K562 (cell line): ENCODE data around the gene TEX28. TPM values are rescaled to one million over a fixed set of nuclear protein-coding genes. Genes with fewer than 3 reads are reported as not detected.

Source experiments
- ATAC-seq: fragments of 200-7000 bp; cut with Tn5 transposase; 3 replicates; pipeline ENCODE4 v1.9.1; 2020; ENCODE audit warnings: moderate library complexity
- BruUV-seq: library from RNA; stranded (reverse); fragments of 400-500 nt; replicated peaks from 2 replicates; lab custom pipeline; 2021; lab: Mats Ljungman, UMichigan
- CTCF ChIA-PET: fragments of 300-600 bp; formaldehyde crosslinking; extraction: SDS; loops from one replicate; lab custom pipeline; 2021; ENCODE audit warnings: low intra/inter-chr PET ratio; lab: Yijun Ruan, JAX
- POLR2A ChIA-PET: fragments of 300-600, 350-650 bp; sonication (Branson Sonifier 250); formaldehyde crosslinking; extraction: SDS; loops from one replicate; lab custom pipeline; 2021; ENCODE audit warnings: antibody characterized with exemption, inconsistent platforms; lab: Yijun Ruan, JAX
- DNase-seq, 4 experiments: peaks; one replicate each; pipeline versions ENCODE4 v3.0.0 to v3.0.0-alpha.2; 2011 to 2018; ENCODE audit warnings: low spot score in 3 of 4, mixed read lengths in 3 of 4; ENCODE audit errors: extremely low read depth in 1 of 4
- FAIRE-seq: peaks from 2 replicates; lab custom pipeline; 2011; peaks lifted over from hg19 to GRCh38; lab: Jason Lieb, UNC
- H2AFZ ChIP-seq: 2 replicates; pipeline ENCODE4 v1.6.0; 2011; ENCODE audit warnings: low read depth, low read length, control low read depth, inconsistent platforms
- H3K27ac ChIP-seq: fragments of 200-600 bp; 3 replicates; pipeline ENCODE4 v1.8.0; 2011; ENCODE audit warnings: low read depth, mild to moderate bottlenecking, control low read depth, inconsistent platforms, low read length, moderate library complexity, mixed read lengths; ENCODE audit errors: extremely low read depth
- H3K27me3 ChIP-seq, 2 experiments: fragments of 300-600 bp in 1 of 2; 2 replicates in 1 of 2; 3 replicates in 1 of 2; pipeline versions ENCODE4 v1.6.0 to v1.8.0; 2011; ENCODE audit warnings: inconsistent platforms in 2 of 2, low read length in 2 of 2, mild to moderate bottlenecking in 1 of 2, mixed read lengths in 1 of 2, moderate library complexity in 1 of 2; ENCODE audit not compliant: control insufficient read depth in 2 of 2, insufficient read depth in 2 of 2
- H3K36me3 ChIP-seq: fragments of 300-600 bp; 3 replicates; pipeline ENCODE4 v1.8.0; 2011; ENCODE audit warnings: mild to moderate bottlenecking, low read length, inconsistent platforms; ENCODE audit not compliant: control insufficient read depth, insufficient read depth
- H3K4me1 ChIP-seq, 2 experiments: fragments of 200-600 bp in 1 of 2; replicated peaks in 1 of 2; 2 replicates in 1 of 2; 3 replicates in 1 of 2; pipeline versions ENCODE4 v1.5.1 to v1.8.0; 2011; ENCODE audit warnings: inconsistent platforms in 2 of 2, low read length in 2 of 2, mild to moderate bottlenecking in 1 of 2, mixed read lengths in 1 of 2, moderate library complexity in 1 of 2; ENCODE audit not compliant: control insufficient read depth in 2 of 2, insufficient read depth in 2 of 2
- H3K4me2 ChIP-seq: 2 replicates; pipeline ENCODE4 v1.6.1; 2011; ENCODE audit warnings: low read length, control low read depth, inconsistent platforms, mixed read lengths; ENCODE audit not compliant: insufficient read depth
- H3K4me3 ChIP-seq: fragments of 200-600 bp; sonication (generic), shearing (Covaris generic); 2 replicates; pipeline ENCODE4 v1.5.1; 2016; ENCODE audit warnings: control low read depth, inconsistent platforms
- H3K79me2 ChIP-seq: fragments of 200-600 bp; 3 replicates; pipeline ENCODE4 v1.8.0; 2011; ENCODE audit warnings: low read length, inconsistent platforms; ENCODE audit not compliant: control insufficient read depth, insufficient read depth
- H3K9ac ChIP-seq, 2 experiments: 2 replicates each; pipeline versions ENCODE4 v1.6.0 to v1.6.1; 2011; ENCODE audit warnings: low read depth in 2 of 2, low read length in 2 of 2, control low read depth in 1 of 2, inconsistent platforms in 1 of 2, mild to moderate bottlenecking in 1 of 2, mixed read lengths in 1 of 2; ENCODE audit not compliant: insufficient read depth in 1 of 2
- H3K9me1 ChIP-seq: one replicate; pipeline ENCODE4 v1.6.0; 2011; ENCODE audit warnings: inconsistent platforms, mild to moderate bottlenecking, low read length, moderate library complexity; ENCODE audit not compliant: control insufficient read depth, insufficient read depth
- H3K9me3 ChIP-seq: replicated peaks from 2 replicates; pipeline ENCODE4 v1.5.1; 2011; ENCODE audit warnings: low read depth, low read length, inconsistent platforms; ENCODE audit not compliant: control insufficient read depth, insufficient read depth
- H4K20me1 ChIP-seq: replicated peaks from 2 replicates; pipeline ENCODE4 v1.6.1; 2011; ENCODE audit warnings: low read length, inconsistent platforms, mixed read lengths; ENCODE audit not compliant: control insufficient read depth, insufficient read depth
- BHLHE40 ChIP-seq: IDR thresholded peaks from 2 replicates; pipeline ENCODE4 v1.6.1; 2011; ENCODE audit warnings: low read length, improper control_type of control experiment
- CBX1 ChIP-seq: sonication (generic); IDR thresholded peaks from 2 replicates; pipeline ENCODE4 v1.6.1; 2016; ENCODE audit warnings: antibody characterized with exemption, low read depth, mild to moderate bottlenecking
- HNRNPH1 ChIP-seq: fragments of 200-400 bp; formaldehyde crosslinking; optimal IDR thresholded peaks from 2 replicates; pipeline ENCODE3; 2017; ENCODE audit warnings: low read depth, mild to moderate bottlenecking, low read length, moderate library complexity
- RREB1 ChIP-seq: fragments of 250-450 bp; sonication (Bioruptor Pico); IDR thresholded peaks from 2 replicates; pipeline ENCODE4 v1.4.0; 2020
- ZBTB12 ChIP-seq: fragments of 250-450 bp; sonication (Bioruptor Pico); IDR thresholded peaks from 2 replicates; pipeline ENCODE4 v1.4.0; 2020
- ZNF507 ChIP-seq: conservative IDR thresholded peaks from 2 replicates; pipeline ENCODE4 v1.6.1; 2017; ENCODE audit warnings: missing genetic modification characterization, missing compliant biosample characterization
- ZNF699 ChIP-seq: fragments of 250-450 bp; sonication (Bioruptor Pico); IDR thresholded peaks from 2 replicates; pipeline ENCODE4 v1.8.0; 2021; ENCODE audit warnings: mild to moderate bottlenecking, moderate library complexity; ENCODE audit not compliant: insufficient replicate concordance
- ZSCAN29 ChIP-seq: fragments of 450-650 bp; IDR thresholded peaks from 2 replicates; pipeline ENCODE4 v1.6.1; 2017
- WGBS: fragments of 100-300 bp; shearing (Covaris generic); methylation state at CpG from one replicate; pipeline ENCODE4 v1.1.6; 2016; ENCODE audit warnings: low coverage, mixed read lengths; ENCODE audit not compliant: insufficient coverage; ENCODE audit errors: missing lambda C conversion rate; 5-methylcytosine and 5-hydroxymethylcytosine counted together
- in situ Hi-C: fragments of 300-500 bp; cut with MboI; formaldehyde crosslinking; loops from 4 replicates; pipeline ENCODE4 v1.15.0; 2018; ENCODE audit warnings: inconsistent platforms, mixed read lengths
- intact Hi-C: fragments of 100-400 bp; cut with micrococcal nuclease; formaldehyde crosslinking; loops from 2 replicates; pipeline ENCODE4 v1.14.2; 2022
- polyA plus RNA-seq, 8 experiments: library from polyadenylated mRNA; depleted of rRNA in 4 of 8; stranded (reverse) in 5 of 8; unstranded in 3 of 8; fragments of >200 nt; fragmentation: Nextera tagmentation in 2 of 8; fragmentation: Illumina TruSeq in 1 of 8; extraction: Ambion mirVana in 2 of 8; extraction: Trizol in 1 of 8; gene quantifications; 2 replicates each; pipeline versions ENCODE4 v1.2.1 to v1.2.3, GENCODE V29; 2011 to 2014; ENCODE audit warnings: inconsistent platforms in 1 of 8, missing spikeins in 1 of 8
- total RNA-seq, 7 experiments: library from RNA; depleted of rRNA in 6 of 7; stranded (reverse); fragments of >200 nt in 6 of 7; fragmentation: Illumina TruSeq in 2 of 7; extraction: Trizol in 2 of 7; gene quantifications; 2 replicates each; pipeline versions ENCODE4 v1.2.1 to v1.2.3, GENCODE V29; 2011 to 2021; ENCODE audit warnings: low replicate concordance in 1 of 7
- TF ChIP-seq, protein P1 (sequence below): fragments of 250-450 bp; sonication (Bioruptor Pico); IDR thresholded peaks from 2 replicates; pipeline ENCODE4 v1.8.0; 2022; ENCODE audit warnings: moderate library complexity, mild to moderate bottlenecking, inconsistent platforms
- TF ChIP-seq, protein P2 (sequence below): fragments of 450-650 bp; IDR thresholded peaks from 2 replicates; pipeline ENCODE4 v1.7.1; 2018; ENCODE audit warnings: mild to moderate bottlenecking, low read depth; ENCODE audit not compliant: partially characterized antibody
- TF ChIP-seq, protein P3 (sequence below): IDR thresholded peaks from 2 replicates; pipeline ENCODE4 v1.6.1; 2016; ENCODE audit warnings: missing genetic modification characterization, missing compliant biosample characterization

Gene TEX28
- total and polyA plus RNA-seq, 9 of the 15 experiments (the other 6 are each of a cell fraction or from before 2014, with no cell fraction given) = not detected

DNA sequence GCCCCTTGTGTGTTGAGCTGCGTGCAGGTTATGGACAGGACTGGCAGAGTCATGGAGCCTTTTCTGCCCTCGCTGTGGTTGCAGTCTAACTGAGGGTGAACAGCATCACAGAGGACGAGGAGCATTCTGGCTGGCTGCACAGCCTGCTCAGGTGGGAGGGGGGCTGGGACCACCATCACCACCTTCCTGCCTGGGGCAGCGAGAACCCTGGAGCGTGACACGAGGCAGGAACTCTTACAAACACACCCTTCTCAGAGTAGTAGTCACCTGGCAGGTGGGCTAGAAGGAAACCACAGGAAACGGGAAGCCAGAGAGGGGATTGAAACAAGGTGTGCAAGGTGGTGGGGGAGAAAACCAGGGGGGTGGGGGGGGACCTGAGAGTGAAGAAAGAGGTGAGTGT lies 26.2 kb upstream of the TEX28 start:
- H3K36me3 ChIP-seq = no peaks in the 10 kb centered on the region
- 17% methylated on average over 3 of the region's 7 CpGs for WGBS
- POLR2A ChIA-PET = interaction anchor here (1.0 kb wide), 1 partner anchor 9 kb away, joined by 3 read pairs; no protein-coding TSS in a partner anchor
- H3K9me3 ChIP-seq = no peaks in the 10 kb centered on the region
- no peak for ATAC-seq
- no peaks in the 10 kb centered on the region; a peak in 1 of 5 replicates for H3K4me1 ChIP-seq
- peaks cover 27 to 57% of the 10 kb centered on the region in 2 experiments for H3K27me3 ChIP-seq
- H3K9ac ChIP-seq = peak overlapping the region in 1 of 2 experiments; percentile 2; a peak in 1 of 4 replicates
- H3K27ac ChIP-seq = no peak overlapping the region
- no peaks in the 10 kb centered on the region for H3K79me2 ChIP-seq
- H3K4me3 ChIP-seq = no peak overlapping the region
- no peak for DNase-seq
- BruUV-seq = no TSS peak
- H3K9me1 ChIP-seq = no peaks in the 10 kb centered on the region
- CTCF ChIA-PET = no interaction called here
- no peak overlapping the region for H2AFZ ChIP-seq
- H4K20me1 ChIP-seq = no peaks in the 10 kb centered on the region
- H3K4me2 ChIP-seq = no peak overlapping the region
- intact Hi-C loops = no loop called here
- in situ Hi-C loops = loop anchor here (25.0 kb wide), 1 partner anchor 109 kb away; the partner anchor contains the start of gene OPN1MW2
- FAIRE-seq = no peak
- TF ChIP-seq, protein P1, sequence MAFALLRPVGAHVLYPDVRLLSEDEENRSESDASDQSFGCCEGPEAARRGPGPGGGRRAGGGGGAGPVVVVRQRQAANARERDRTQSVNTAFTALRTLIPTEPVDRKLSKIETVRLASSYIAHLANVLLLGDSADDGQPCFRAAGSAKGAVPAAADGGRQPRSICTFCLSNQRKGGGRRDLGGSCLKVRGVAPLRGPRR (CRISPR knock-in tag) = no peak
- no peak for TF ChIP-seq RREB1 (CRISPR knock-in tag)
- TF ChIP-seq, protein P2, sequence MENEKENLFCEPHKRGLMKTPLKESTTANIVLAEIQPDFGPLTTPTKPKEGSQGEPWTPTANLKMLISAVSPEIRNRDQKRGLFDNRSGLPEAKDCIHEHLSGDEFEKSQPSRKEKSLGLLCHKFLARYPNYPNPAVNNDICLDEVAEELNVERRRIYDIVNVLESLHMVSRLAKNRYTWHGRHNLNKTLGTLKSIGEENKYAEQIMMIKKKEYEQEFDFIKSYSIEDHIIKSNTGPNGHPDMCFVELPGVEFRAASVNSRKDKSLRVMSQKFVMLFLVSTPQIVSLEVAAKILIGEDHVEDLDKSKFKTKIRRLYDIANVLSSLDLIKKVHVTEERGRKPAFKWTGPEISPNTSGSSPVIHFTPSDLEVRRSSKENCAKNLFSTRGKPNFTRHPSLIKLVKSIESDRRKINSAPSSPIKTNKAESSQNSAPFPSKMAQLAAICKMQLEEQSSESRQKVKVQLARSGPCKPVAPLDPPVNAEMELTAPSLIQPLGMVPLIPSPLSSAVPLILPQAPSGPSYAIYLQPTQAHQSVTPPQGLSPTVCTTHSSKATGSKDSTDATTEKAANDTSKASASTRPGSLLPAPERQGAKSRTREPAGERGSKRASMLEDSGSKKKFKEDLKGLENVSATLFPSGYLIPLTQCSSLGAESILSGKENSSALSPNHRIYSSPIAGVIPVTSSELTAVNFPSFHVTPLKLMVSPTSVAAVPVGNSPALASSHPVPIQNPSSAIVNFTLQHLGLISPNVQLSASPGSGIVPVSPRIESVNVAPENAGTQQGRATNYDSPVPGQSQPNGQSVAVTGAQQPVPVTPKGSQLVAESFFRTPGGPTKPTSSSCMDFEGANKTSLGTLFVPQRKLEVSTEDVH = no peak
- TF ChIP-seq, protein P3, sequence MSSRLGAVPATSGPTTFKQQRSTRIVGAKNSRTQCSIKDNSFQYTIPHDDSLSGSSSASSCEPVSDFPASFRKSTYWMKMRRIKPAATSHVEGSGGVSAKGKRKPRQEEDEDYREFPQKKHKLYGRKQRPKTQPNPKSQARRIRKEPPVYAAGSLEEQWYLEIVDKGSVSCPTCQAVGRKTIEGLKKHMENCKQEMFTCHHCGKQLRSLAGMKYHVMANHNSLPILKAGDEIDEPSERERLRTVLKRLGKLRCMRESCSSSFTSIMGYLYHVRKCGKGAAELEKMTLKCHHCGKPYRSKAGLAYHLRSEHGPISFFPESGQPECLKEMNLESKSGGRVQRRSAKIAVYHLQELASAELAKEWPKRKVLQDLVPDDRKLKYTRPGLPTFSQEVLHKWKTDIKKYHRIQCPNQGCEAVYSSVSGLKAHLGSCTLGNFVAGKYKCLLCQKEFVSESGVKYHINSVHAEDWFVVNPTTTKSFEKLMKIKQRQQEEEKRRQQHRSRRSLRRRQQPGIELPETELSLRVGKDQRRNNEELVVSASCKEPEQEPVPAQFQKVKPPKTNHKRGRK (tag) = no peak
- TF ChIP-seq ZNF699 (CRISPR knock-in tag) = no peak
- TF ChIP-seq CBX1 = no peak
- no peak for TF ChIP-seq ZBTB12 (CRISPR knock-in tag)
- no peak for TF ChIP-seq ZNF507
- TF ChIP-seq HNRNPH1 = no peak
- TF ChIP-seq ZSCAN29 = no peak
- TF ChIP-seq BHLHE40 = no peak
